Stimulated activated CD4-positive, alpha-beta T cell treated with anti-CD3 and anti-CD28 coated beads, TNF-alpha, amount 100 ng/mL, for 1 hour (primary cell): ENCODE measurements around the gene FBXW7.

Experiments used
- DNase-seq, 3 donors: peaks; one replicate each; pipeline ENCODE4 v3.0.0-alpha.2; 2020; ENCODE audit warnings: low read depth in 3 of 3, low spot score in 1 of 3

Gene FBXW7

DNA sequence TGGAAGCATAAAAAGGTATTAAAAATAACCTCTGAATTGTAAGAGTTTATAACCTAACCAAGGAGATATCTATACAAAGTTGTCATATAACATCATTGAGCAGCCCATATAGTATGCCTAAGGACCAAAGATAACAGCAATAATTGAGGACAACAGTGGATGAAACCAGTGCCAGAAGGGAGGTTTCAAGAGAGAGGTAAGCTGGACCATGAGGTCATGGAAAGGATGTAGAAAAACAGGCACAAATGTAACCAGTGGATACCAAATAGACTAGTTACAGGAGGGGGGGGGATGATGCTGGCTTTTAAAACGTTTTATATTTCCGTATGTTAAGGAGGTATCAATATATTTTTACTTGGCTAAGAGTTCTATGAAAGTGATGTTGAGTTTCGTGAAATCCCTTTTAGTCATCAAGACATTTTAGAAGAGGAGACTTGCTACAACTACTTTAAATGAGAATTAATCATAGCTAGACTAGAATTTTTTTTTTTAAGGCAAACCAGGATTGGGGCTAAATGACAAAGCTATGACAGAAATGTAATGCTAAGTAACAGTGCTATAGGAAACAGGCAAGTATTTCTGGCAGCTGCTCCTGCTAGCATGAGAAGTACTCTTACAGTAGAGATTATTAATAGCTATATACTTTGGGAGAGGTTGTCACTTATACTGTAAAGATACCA, 161.1 kb downstream of the FBXW7 start:
- DNase-seq: no peak

DNA sequence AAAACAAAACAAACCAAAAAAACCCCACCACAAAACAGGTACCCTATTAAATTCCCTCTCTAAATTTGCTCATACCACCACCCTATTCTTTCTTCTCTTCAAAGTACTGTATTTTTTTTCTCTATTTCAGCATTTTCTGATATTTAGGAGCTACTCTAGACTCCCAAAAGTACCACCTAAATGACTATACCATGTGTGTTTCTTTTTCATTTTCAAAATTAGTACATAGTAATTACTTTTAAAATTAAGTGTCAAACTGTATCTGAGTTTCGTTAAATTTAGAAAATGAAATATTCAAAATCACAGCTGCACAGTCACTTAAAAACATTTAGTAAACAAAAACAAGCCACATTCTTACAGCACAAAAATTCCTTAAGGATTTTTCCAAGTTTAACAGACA, 161.7 kb downstream of the FBXW7 start:
- no peak for DNase-seq

DNA sequence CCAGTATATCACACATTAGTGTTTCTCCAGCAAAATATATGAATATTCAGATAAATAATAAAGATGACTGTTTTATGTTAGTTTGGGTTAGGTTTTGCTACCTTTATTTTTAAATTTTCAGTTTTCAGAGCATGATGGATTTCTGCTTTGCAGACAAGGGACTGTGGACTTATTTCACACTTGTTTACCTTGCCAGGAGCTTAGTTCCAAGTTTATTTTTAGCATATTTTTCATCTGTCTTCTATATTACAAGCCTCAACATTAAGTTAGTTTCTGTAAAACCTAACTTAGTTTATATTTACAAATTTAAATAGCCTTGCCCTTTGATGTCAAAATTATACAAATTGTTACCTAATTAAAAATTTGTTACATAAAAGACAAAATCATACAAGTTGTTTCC, 163.4 kb downstream of the FBXW7 start:
- DNase-seq: no peak

DNA sequence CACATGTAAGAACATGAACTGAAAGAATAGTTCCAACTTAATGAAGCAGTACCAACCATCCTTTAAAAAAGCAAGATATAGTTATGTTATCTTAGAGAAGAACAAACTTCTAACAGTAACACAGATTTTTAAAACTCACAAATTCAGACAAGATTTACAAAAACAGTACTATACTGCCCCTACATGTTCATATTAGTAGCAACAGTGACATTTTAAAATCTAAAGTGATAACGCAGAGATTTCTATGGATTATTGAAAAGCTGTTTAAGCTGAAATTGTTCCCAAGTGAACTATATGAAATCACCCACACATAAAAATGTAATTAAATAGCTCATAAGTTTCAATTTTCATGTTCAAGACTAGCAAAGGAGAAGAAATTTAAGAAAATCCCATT, 166.0 kb downstream of the FBXW7 start:
- no peak for DNase-seq

DNA sequence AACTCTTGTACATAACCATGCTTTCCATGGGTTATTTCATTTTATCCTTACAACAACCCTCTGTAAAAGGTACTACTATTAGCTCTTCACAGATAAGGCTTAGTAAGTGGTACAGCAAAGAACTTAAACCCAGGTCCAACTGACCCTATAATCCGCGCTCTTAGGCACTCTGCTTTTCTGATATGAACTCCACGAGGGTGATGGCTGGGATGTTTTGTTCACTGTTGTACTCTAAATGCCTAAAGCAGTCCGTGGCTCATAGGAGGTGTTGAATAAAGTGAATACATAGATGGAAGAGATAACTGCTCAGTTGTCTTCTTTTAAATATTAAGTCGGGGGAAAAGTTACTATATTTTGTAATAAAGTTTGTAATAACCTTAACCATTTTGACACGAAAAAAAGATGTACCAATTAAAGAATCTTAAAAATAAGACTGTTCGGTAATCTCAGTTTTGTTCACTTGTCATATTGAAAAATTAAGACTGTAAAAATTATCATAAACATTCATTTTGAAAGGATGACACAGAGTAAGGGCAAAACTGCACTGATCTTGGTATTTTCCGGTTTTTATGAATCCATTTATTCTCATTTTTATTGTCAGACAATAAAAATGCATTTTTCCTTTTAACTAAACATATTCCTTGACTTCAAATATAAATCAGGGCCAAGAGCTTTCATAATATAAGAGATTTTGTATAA, 166.5 kb downstream of the FBXW7 start:
- DNase-seq: no peak

DNA sequence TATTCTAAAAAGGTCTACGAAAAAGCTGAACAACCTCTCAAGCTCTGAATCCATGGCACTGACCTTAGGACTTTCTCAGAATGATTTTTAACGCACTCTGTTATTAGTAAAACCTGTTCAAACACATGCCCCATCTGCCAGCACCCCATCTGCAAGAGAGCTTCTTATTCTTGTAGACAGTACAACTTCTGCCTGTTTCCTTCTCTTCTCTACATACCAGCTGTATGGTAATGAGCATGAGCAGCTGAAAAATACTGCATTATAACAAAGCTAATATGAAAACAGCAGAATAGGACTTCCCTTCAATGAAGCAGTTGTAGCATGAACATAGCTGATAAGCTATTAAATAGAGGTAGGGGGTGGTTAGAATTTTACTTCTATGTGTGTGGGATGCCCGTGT, 167.9 kb downstream of the FBXW7 start:
- no peak for DNase-seq

DNA sequence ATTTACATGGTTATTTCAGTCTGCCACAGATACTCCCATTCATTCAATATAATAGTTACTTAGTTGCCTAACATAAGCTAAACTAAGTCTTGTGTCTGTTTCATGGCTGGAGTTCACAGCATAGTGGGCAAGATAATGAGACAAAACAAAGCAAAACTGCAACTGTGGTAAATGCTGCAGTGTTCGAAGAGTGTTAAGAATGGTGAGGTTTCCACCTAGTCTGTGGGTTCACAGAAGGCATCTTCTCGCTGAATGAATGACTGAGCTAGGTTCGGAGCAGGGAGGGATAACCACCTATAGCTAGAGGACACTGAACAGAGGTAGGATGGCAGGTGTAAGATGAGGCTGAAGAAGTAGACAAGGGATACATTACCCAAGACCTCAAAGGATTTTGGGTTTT, 171.0 kb downstream of the FBXW7 start:
- no peak for DNase-seq

DNA sequence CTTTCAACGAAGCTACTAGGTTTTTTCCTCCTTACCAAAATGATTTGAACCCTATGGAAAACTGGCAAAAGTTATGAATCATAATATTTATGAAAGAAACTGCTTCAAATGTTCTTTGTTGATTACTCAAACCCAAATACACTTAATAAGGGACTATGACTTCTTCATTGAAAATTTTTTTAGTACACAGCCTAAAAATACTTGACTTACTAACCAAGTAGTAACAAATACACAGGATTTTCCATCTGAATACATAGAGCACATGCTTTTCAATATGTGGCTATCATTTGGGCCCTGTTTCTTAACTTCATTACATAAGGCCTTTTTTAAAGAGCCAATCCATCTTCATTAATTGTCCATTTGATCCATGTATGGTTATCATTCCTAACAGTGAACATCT, 171.5 kb downstream of the FBXW7 start:
- no peak for DNase-seq

DNA sequence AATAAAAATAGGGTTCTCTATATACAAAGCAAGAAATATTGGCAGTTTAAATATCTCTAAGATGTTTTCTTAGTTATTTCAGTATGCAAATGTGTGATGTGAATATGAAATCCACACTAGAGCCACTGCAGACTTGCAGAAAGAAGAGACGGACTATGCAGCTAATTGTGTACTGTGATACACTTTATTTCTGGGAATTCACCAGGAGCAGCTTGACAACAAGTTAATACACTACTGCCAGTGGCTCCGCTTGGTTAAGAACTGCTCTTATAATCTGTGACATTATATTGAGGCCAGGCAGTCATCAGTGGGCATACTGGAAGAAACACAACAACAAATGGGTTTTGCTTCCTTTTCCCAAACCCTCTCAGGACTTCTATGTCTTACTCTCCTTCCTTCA, 172.0 kb downstream of the FBXW7 start:
- DNase-seq: no peak

DNA sequence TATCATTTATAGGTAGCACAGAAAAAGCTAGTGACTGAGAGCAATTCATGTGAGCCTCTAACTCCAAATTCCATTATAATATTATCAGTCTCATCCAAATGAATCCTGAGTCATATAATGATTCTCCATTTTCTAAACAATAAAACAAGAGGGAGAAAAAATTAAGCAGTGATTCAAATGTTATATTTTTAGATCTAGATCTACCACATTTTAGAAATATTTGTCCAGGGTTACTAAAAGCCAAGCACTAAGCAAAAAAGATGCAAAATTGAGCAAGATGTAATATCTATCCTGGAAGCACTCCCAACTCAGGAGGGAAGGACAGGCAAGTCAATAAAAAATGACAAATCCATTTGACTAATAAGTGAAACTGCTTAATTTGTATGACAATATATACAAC, 172.8 kb downstream of the FBXW7 start:
- DNase-seq: no peak

DNA sequence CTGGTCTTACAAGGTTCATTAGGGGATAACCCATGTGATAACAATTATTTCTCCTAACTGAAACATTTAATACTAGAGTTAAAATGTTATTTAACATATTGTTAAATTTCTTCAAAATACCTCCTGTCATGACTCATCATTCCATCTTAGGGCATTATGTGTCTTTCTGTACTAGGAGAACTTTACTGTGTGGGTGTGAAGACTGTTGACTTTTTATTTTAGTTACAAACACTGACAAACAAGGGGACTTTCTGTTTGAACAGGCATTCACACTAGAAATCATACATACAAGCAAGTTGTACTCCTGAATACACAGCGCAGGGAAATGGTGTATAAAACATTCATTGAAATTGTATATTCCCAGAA, 175.9 kb downstream of the FBXW7 start:
- no peak for DNase-seq

DNA sequence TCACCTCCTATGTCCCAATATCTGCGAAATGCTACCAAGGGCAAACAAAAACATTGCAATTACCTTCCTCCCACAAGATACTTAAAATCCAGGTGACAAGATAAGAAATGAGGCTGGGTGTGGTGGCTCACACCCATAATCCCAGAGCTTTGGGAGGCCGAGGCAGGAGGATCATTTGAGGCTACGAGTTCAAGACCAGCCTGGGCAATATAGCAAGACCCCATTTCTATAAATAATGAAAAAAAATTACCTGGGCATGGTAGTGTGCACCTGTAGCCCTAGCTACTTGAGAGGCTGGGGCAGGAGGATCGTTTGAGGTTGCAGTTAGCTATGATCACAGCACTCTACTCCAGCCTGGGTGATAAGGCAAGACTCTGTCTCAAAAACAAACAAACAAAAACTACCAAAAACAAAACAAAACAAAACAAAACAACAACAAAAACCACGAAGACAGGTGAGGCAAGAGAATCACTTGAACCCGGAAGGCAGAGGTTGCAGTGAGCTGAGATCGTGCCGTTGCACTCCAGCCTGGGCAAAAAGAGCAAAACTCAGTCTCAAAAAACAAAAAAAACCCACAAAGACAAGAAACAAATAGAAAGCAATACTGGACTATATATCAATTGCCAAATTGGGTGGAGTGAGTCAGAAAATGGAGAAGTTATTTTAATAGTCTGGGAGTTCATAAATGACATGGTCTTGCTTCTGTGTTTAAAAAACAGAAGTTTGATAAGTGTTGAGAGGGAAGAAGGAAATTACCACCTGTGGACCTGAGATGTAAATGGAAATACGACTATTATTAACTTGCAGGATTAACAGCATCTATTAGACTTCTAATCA, 176.5 kb downstream of the FBXW7 start:
- no peak for DNase-seq

DNA sequence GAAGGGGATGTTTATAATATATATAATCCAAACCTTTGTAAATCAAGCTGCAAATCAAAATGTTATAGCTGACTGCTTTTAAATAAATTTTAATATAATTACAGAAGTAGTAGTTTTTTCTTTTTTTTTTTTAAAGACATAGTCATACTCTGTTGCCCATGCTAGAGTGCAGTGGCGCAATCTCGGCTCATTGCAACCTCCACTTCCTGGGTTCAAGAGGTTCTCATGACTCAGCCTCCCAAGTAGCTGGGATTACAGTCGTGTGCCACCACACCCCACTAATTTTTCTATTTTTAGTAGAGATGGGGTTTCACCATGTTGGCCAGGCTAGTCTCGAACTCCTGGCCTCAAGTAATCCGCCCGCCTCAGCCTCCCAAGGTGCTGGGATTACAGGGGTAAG, 178.7 kb downstream of the FBXW7 start:
- DNase-seq: no peak

DNA sequence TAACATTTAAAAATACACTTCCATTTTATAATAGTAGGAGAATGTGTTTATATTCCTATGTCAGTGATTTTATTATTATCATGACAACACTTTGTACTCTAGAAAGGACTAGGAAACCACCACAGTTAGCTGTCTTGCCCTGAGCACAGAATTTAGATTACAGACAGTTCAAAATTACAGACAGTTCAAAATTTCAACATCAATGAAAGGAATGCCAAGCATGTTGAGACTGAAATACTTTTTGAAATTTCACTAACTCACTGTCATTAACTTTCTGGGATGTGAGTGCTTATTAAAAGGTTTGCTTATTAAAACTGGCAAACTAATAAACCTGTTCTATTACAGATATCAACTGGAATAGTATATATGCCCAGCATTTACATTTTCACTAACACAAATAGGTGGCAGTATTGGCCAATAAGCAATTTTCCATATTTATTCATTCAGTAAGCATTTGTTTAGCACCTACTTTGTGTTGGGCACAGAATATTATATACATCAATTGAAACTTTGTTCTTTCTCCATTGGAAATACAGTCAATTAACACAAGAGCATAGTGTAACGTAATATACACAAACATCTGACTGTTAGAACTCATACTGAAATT, 179.4 kb downstream of the FBXW7 start:
- no peak for DNase-seq

DNA sequence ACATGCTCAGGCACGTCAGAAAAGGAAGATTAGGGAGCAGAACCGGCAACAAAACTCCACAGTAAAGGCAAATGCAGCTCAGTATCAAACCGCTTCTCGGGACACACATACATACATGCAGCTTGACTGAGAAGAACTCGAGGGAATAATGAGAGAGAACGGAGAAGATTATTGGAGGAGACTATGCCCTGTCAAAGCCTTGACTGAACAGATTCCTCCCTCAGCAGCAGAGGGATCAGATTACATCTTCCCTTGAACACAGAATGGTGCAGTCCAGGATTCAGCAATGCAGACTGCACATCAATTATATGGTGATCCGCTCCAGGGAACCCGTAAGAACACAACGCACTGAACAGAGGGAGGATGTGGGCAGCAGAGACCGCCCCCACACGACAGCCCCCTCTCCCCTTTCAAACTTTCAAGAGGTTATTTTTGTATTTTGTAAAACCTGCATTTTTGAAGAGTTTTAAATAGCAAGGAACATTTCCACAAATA, 183.2 kb downstream of the FBXW7 start:
- no peak for DNase-seq

DNA sequence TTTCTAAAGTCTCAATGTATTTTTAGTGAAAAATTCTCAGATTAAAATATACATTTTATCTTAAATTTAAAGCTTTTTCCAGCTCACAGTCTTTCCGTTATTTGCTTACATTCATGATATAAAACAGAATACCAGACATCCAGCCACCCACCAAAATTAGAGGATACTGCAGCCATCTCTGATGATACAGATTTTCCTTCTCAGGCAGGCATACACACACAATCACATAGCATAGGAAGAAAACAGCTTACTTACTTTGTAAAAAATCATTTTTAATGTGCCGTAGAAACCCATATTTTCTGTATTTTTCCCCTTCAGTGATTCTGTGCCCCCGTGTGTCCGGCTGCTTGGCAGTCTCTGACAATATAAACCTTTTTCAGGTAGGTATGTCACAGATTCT, 183.7 kb downstream of the FBXW7 start:
- DNase-seq: no peak

DNA sequence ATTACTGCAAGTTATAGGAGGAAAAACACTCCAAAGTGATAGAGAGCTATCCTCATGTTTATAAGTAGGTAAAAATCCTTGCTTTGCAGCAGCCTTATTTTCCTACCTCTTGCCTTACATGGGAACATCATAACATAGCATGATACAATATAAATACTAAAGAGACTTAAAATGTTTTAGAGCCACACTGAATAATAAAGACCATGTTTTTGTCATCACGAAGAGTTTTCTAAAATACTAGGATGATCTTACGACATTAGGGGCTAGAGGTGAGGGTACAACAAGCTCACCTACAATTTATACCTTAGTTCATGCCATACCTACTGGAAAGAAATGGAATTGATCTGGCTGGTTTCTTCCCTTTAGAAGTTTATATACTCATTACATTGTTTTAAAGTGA, 184.8 kb downstream of the FBXW7 start:
- no peak for DNase-seq

DNA sequence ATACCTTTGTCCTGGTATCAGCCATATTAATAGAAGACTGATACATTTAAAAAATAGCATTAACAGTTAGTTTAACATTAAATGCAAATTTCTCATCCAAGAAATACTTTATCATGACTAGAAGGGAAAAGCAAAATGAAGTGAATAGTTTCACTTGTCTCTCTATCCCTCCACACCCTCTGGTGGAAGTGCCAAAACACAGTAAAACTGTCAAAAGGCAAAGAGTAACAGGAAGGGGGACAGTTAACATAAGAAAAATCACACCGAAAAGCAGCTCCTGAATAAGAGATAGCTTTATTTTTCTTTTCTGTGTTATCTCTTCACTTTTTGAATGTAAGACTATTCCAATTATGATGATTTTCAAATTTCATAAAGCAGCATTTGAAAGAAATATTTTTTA, 187.2 kb downstream of the FBXW7 start:
- DNase-seq: no peak

DNA sequence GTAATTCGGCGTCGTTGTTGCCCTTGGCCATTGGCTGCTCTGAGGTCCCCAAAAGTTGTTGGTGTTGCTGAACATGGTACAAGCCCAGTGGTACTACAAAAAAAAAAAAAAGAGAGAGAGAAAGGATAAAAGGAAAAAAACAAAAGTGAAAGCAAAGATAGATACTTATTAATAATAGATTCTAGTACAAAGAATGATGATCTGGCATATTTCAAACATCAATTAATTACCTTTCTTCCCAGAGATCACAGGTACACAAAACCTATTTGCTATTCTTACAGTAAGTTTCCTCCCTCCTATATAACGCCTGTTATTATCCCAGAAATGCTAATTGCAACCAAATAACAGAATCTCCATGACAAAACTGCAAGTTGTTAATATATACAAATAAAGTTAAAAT, 188.9 kb downstream of the FBXW7 start:
- DNase-seq: no peak

DNA sequence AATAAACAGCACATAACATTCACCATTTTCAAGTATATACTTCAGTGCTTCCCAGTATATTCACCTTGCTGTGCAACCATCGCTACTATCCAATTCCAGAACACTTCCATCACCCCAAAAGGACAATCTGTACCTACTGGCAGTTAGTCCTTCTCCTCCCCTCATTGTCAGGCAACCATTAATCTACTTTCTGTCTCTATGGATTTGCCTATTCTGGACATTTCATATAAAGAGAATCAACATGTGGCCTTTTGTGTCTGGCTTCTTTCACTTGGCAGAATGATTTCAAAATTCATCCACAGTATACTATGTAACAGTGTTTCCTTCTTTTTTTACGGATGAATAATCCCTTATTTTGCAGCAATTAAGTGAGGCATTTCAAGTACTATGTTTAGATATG, 189.4 kb downstream of the FBXW7 start:
- DNase-seq: no peak

DNA sequence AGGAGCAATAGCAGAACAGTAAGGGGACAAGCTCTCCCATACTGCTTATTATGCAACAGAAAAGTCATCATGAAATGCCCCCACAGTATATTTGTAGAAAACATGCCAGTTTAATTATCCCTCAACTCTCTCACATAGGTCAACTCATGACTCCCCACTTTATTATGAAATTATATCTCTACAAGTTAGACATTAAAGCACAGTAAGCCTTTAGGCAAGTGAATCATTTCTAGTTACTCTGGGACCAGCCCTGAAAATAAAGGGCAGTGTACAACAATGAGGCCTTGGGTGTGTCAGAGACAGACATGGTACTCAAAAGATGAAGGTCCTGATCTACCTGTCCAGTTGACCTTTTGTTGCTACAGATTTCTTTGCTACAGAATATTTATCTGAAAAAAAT, 191.9 kb downstream of the FBXW7 start:
- no peak for DNase-seq

DNA sequence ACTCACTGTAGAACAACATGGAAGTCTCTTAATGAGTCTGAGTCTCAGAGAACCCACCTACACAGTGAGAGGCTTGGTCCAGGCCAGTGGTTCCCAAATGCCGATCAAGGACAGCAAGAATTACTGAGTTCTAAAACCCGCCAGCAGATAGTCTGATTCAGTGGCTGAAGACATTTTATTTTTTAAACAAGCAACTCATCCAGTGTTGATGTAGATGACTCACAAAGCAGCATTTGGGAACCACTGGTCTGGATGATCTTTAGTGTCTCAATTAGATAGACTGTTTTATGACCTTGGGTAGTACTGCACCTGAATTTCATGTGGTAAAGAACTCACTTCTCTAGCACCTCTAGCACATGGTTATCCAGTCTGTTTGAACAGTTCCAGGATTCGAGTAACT, 193.6 kb downstream of the FBXW7 start:
- DNase-seq: no peak
